Skeletal muscle tissue (tissue), 1 donor: Measurements from ENCODE around the gene MRPL38. TPM values are rescaled to one million over a fixed set of nuclear protein-coding genes. Genes with fewer than 3 reads are reported as not detected.

Source experiments
- total RNA-seq: library from RNA; depleted of rRNA; stranded (reverse); fragments of >200 nt; gene quantifications from one replicate; pipeline ENCODE4 v1.2.3, GENCODE V29; 2014

Gene MRPL38
- total RNA-seq, 1 donor from 2014 or later = 32.9 TPM

Other genes starting within 250 kb of the MRPL38 start
- gene RECQL5, start 237.7 kb downstream of the MRPL38 start, total RNA-seq = 11.0 TPM
- gene SAP30BP, start 237.5 kb downstream of the MRPL38 start, total RNA-seq = 36.5 TPM
- 3.1 TPM for gene ITGB4, start 183.4 kb downstream of the MRPL38 start, total RNA-seq
- gene GALK1, start 139.7 kb downstream of the MRPL38 start, total RNA-seq = 29.2 TPM
- 15.7 TPM for gene UNK, start 120.1 kb downstream of the MRPL38 start, total RNA-seq
- 1.6 TPM for gene UNC13D, start 60.5 kb downstream of the MRPL38 start, total RNA-seq
- 17.7 TPM for gene WBP2, start 49.5 kb downstream of the MRPL38 start, total RNA-seq
- gene TRIM47, start 26.3 kb downstream of the MRPL38 start, total RNA-seq = 23.5 TPM
- 20.4 TPM for gene TRIM65, start 7.9 kb downstream of the MRPL38 start, total RNA-seq
- gene FBF1, start 36.2 kb upstream of the MRPL38 start, total RNA-seq = 6.3 TPM
- gene ACOX1, start 74.3 kb upstream of the MRPL38 start, total RNA-seq = 32.4 TPM
- gene TEN1, start 74.4 kb upstream of the MRPL38 start, total RNA-seq = 3.1 TPM
- gene CDK3, start 96.0 kb upstream of the MRPL38 start, total RNA-seq = 1.6 TPM
- gene EVPL, start 122.4 kb upstream of the MRPL38 start, total RNA-seq = under 0.01 TPM
- 41.8 TPM for gene SRP68, start 167.6 kb upstream of the MRPL38 start, total RNA-seq
- gene GALR2, start 169.9 kb upstream of the MRPL38 start, total RNA-seq = not detected
- gene ZACN, start 174.3 kb upstream of the MRPL38 start, total RNA-seq = not detected
- gene EXOC7, start 198.9 kb upstream of the MRPL38 start, total RNA-seq = 54.8 TPM
- under 0.01 TPM for gene FOXJ1, start 236.4 kb upstream of the MRPL38 start, total RNA-seq